Measurements from ENCODE around the gene IMMT.

DNA sequence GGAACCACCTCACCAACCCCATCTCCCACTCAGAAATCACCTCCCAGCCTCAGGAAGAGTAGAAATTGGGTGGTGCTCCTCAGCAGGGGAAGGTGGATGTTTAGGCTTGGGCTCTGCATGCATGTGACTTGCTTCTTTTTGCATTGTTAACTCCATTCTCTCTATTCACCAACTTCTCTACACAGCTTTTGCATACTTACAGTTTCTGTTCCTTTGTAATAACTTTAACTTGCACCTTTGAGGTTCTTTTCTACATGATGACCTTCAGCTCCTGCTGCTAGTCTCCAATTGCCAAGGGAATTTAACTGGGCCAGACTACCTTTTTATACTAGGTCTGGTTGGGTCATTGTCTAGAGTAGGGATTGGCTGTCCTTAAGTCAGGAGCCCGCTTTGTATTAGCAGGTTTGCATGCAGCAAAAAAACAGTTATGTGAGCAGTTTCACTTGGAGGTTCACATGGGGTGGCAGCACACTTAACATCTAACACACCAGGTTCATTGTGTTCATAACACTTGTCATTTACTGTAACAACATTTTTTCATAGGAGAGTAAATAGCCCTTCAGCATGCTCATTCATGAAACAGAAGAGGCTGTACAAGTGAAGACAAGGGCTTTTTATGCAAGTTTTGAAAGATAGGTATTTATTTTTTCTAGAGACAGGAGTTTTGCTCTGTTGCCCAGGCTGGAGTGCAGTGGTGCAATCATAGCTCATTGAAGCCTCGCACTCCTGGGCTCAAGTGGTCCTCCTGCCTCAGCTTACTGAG lies 16.0 kb upstream of the IMMT start:
- TF ChIP-seq, protein P1, sequence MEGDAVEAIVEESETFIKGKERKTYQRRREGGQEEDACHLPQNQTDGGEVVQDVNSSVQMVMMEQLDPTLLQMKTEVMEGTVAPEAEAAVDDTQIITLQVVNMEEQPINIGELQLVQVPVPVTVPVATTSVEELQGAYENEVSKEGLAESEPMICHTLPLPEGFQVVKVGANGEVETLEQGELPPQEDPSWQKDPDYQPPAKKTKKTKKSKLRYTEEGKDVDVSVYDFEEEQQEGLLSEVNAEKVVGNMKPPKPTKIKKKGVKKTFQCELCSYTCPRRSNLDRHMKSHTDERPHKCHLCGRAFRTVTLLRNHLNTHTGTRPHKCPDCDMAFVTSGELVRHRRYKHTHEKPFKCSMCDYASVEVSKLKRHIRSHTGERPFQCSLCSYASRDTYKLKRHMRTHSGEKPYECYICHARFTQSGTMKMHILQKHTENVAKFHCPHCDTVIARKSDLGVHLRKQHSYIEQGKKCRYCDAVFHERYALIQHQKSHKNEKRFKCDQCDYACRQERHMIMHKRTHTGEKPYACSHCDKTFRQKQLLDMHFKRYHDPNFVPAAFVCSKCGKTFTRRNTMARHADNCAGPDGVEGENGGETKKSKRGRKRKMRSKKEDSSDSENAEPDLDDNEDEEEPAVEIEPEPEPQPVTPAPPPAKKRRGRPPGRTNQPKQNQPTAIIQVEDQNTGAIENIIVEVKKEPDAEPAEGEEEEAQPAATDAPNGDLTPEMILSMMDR (IDR thresholded peaks at IDR 0.05), result no peak
- no peak for TF ChIP-seq POLR2A (IDR thresholded peaks at IDR 0.05)
